ENCODE data around the gene LAMA5.

- TF ChIP-seq CREB1 (IDR thresholded peaks at IDR 0.05; ENCODE audit: low read depth) (no peak), MAX (IDR thresholded peaks at IDR 0.05) (no peak), REST (IDR thresholded peaks at IDR 0.05; ENCODE audit: low read depth) (no peak), EGR1 (IDR thresholded peaks at IDR 0.05) (no peak), RAD21 (IDR thresholded peaks at IDR 0.05; ENCODE audit: low read depth) (no peak)
Measured at GRCh38 chr20:62392621-62393334, 25.7 kb upstream of the LAMA5 start.
